Measurements from ENCODE around the gene ABCE1. TPM values are rescaled to one million over a fixed set of nuclear protein-coding genes. Genes with fewer than 3 reads are reported as not detected.
A peak's percentile ranks its signal among the peaks of the same experiment; 100 is the strongest.

Gene ABCE1
- total RNA-seq, result 88.6 and 105 TPM in 2 replicates
- long read RNA-seq, transcript ABCE1-201 (18 exons, 3,921 nt), result major isoform, 91 of 184 reads
- long read RNA-seq, partial matches to known transcripts, result 65 of 184 reads
- long read RNA-seq, other reads (novel, unspliced or antisense), result 28 of 184 reads

DNA sequence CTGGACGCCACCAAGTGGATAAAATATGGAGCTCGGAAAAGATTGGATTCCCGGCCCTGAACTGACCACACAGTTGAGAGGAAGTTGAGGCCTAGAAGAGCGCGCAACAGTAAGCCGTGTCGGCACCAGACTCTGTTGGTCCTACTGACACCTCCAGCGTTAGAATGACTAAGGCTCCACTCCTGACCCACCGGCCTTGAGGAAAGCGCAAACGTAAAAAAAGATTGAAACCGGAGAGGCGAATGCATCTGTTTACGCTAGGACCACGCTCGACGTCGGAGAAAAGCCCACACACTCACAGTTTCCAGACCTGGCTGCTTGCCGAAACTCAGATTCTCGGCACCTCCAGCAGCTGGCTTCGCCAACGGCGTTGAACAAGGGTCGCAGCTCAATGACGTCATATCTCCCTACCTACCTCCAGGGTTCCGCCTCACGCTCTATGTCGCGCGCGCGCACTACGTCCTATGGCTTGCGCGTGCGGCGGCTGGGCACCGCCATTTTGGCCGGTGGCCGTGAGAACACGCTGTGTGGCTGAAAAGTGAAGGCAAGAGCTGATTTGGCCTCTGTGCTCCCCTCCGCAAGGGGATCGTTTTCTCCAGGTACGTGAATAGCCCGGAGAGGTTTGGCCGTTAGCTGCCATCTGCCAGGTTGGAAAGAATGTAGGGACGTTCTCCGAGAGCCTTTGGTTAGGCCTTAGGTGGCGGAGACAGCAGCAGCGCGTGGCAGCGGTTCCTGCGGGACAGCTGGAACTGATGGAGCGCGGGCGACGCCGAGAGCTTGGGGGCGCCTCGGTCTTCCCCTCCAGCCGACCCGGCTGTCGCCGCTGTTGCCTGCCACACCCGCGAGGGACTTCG, at the start of gene ABCE1, which contains the start of gene ANAPC10:
Gene ABCE1, plus strand, starts transcription at position 491 of the 854 bp plus-strand sequence. CDS start 6,102 bp downstream, outside the sequence.
Gene ANAPC10, minus strand, starts transcription at position 376 of the 854 bp plus-strand sequence. CDS start 2,097 bp downstream, outside the sequence.
- peaks cover 25% of the 10 kb centered on the region for H3K4me1 Mint-ChIP-seq
- no peaks in the 10 kb centered on the region for H3K27me3 Mint-ChIP-seq (ENCODE audit: low read depth)
- peak; percentile 28 for TF ChIP-seq CTCF (conservative IDR thresholded peaks at IDR 0.05)
- H3K9me3 Mint-ChIP-seq, result peaks cover 3% of the 10 kb centered on the region
- peak; percentile 83 for DNase-seq (ENCODE audit: low read depth, low spot score)
- H3K4me3 Mint-ChIP-seq, result peak within 1 kb of the TSS; percentile 97
- H3K27ac Mint-ChIP-seq (ENCODE audit: unreplicated experiment), result peak within 1 kb of the TSS; percentile 99
- peaks cover 23% of the 10 kb centered on the region for H3K36me3 Mint-ChIP-seq (ENCODE audit: low read depth)

DNA sequence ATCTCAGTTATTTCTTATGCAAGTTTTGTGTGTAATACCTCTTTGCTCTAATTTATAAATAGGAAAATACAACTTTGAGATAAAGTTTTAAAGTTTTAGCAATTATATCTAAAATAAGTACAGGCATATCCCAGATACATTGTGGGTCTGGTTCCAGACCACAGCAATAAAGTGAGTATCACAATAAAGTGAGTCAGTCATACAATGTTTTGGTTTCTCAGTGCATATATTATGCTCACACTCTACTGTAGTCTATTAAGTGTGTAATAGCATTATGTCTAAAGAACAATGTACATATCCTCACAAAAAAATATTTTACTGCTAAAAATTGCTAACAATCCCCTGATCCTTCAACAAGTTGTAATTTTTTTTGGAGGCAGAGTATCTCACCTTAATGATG, 49.3 kb upstream of the ABCE1 start:
- Mint-ChIP-seq H3K9me3 (peaks cover 3% of the 10 kb centered on the region), H3K4me3 (no peak overlapping the region), H3K27ac (ENCODE audit: unreplicated experiment) (no peak overlapping the region), H3K36me3 (ENCODE audit: low read depth) (peaks cover 12% of the 10 kb centered on the region), H3K4me1 (peaks cover 8% of the 10 kb centered on the region), H3K27me3 (ENCODE audit: low read depth) (no peaks in the 10 kb centered on the region)
- no peak for DNase-seq (ENCODE audit: low read depth, low spot score)
- no peak for TF ChIP-seq CTCF (conservative IDR thresholded peaks at IDR 0.05)

- Mint-ChIP-seq H3K4me3 (no peak overlapping the region), H3K4me1 (peaks cover 3% of the 10 kb centered on the region), H3K27me3 (ENCODE audit: low read depth) (no peaks in the 10 kb centered on the region), H3K27ac (ENCODE audit: unreplicated experiment) (no peak overlapping the region), H3K36me3 (ENCODE audit: low read depth) (peaks cover 12% of the 10 kb centered on the region), H3K9me3 (peaks cover 3% of the 10 kb centered on the region)
- no peak for DNase-seq (ENCODE audit: low read depth, low spot score)
- TF ChIP-seq CTCF (conservative IDR thresholded peaks at IDR 0.05), result no peak
Observed at GRCh38 chr4:145049241-145049640, 48.9 kb upstream of the ABCE1 start.

- Mint-ChIP-seq H3K4me1 (no peaks in the 10 kb centered on the region), H3K27me3 (ENCODE audit: low read depth) (no peaks in the 10 kb centered on the region), H3K27ac (ENCODE audit: unreplicated experiment) (no peak overlapping the region), H3K9me3 (peaks cover 3% of the 10 kb centered on the region), H3K4me3 (no peak overlapping the region), H3K36me3 (ENCODE audit: low read depth) (peaks cover 10% of the 10 kb centered on the region)
- DNase-seq (ENCODE audit: low read depth, low spot score), result no peak
- no peak for TF ChIP-seq CTCF (conservative IDR thresholded peaks at IDR 0.05)
Observed at GRCh38 chr4:145055533-145056257, 42.4 kb upstream of the ABCE1 start.

GRCh38 chr4:145056325-145057130, 41.6 kb upstream of the ABCE1 start:
- H3K36me3 Mint-ChIP-seq (ENCODE audit: low read depth), result peaks cover 9% of the 10 kb centered on the region
- DNase-seq (ENCODE audit: low read depth, low spot score), result no peak
- H3K9me3 Mint-ChIP-seq, result peaks cover 3% of the 10 kb centered on the region
- no peak overlapping the region for H3K27ac Mint-ChIP-seq (ENCODE audit: unreplicated experiment)
- H3K27me3 Mint-ChIP-seq (ENCODE audit: low read depth), result no peaks in the 10 kb centered on the region
- peaks cover 5% of the 10 kb centered on the region for H3K4me1 Mint-ChIP-seq
- TF ChIP-seq CTCF (conservative IDR thresholded peaks at IDR 0.05), result no peak
- H3K4me3 Mint-ChIP-seq, result no peak overlapping the region
